SK-N-SH (cell line): ENCODE measurements around the gene SCARB1.

ENCODE experiments used
- CTCF ChIP-seq: fragments of 200-600 bp; sonication (generic); IDR thresholded peaks from 2 replicates; pipeline ENCODE4 v1.6.1; 2017; ENCODE audit warnings: antibody characterized with exemption, mild to moderate bottlenecking, moderate library complexity
- MAX ChIP-seq: IDR thresholded peaks from 2 replicates; pipeline ENCODE4 v1.4.0; 2012; ENCODE audit warnings: low read depth
- RAD21 ChIP-seq: IDR thresholded peaks from 2 replicates; pipeline ENCODE4 v1.6.1; 2012; ENCODE audit warnings: mild to moderate bottlenecking, low read length
- SIN3A ChIP-seq: IDR thresholded peaks from 2 replicates; pipeline ENCODE4 v1.6.1; 2012; ENCODE audit warnings: low read depth, mild to moderate bottlenecking, low read length, moderate library complexity, borderline replicate concordance
- TCF12 ChIP-seq: IDR thresholded peaks from 2 replicates; pipeline ENCODE4 v1.4.0; 2012
- TF ChIP-seq, protein P1 (sequence below): IDR thresholded peaks from 2 replicates; pipeline ENCODE4; 2012

DNA sequence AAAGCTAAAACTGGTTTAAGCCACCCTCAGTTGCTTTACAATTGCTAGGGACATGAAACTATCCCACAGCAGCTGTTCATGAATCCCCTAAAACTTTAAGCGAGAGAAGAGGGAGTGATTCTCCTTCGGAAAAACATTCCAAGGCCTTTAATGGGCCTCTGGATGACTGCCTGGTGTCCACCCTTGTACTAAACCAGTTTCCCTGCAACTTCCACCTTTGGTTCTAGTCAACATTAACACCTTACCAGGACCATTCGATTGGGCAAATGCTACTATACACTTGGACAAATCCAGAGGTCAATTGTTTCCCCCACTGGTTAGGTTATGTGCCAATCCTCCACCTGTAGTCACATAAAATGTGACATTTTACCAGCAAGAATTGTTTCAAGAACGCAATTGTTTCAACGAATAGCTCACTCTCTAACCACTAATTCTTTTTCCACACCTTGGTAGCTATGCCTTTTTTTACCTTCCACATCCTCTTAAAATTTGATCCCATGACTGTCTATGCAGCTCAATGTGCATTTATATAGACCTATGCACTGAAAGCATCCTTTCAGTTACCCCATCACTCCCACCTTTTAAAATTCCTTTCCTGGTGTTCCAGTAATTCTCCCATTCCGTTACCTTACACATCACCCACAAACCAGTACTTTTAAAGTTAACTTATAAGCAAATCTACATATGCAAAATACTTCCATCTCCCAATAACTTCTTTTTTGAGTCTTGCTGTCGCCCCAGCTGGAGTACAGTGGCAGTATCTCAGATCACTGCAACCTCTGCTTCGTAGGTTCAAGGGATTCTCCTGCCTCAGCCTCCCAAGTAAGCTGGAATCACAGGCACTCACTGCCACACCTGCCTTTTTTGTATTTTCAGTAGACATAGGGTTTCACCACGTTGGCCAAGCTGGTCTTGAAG is 47.2 kb upstream of the SCARB1 start:
- no peak for TF ChIP-seq CTCF
- TF ChIP-seq MAX, result no peak
- no peak for TF ChIP-seq TCF12
- TF ChIP-seq, protein P1, sequence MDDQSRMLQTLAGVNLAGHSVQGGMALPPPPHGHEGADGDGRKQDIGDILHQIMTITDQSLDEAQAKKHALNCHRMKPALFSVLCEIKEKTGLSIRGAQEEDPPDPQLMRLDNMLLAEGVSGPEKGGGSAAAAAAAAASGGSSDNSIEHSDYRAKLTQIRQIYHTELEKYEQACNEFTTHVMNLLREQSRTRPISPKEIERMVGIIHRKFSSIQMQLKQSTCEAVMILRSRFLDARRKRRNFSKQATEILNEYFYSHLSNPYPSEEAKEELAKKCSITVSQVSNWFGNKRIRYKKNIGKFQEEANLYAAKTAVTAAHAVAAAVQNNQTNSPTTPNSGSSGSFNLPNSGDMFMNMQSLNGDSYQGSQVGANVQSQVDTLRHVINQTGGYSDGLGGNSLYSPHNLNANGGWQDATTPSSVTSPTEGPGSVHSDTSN, result no peak
- 0 out of 2 replicates have a peak, but pooled peaks have one; percentile 34 for TF ChIP-seq SIN3A
- TF ChIP-seq RAD21, result no peak
